ENCODE data around the gene KCTD14.

KCTD14 gene

GRCh38 chr11:78027759-78028158 is 4.7 kb upstream of the KCTD14 start:
- TF ChIP-seq TAF1 (IDR thresholded peaks at IDR 0.05; ENCODE audit: borderline replicate concordance, insufficient read depth, low read length) (no peak), SIN3A (IDR thresholded peaks at IDR 0.05; ENCODE audit: borderline replicate concordance, insufficient read depth, low read length) (no peak), FOXP2 (optimal IDR thresholded peaks at IDR 0.05; ENCODE audit: borderline replicate concordance, extremely low read depth, extremely low read length, insufficient read depth) (no peak), POLR2AphosphoS5 (IDR thresholded peaks at IDR 0.05; ENCODE audit: low read depth, low read length) (no peak)
- TF ChIP-seq, protein P1, sequence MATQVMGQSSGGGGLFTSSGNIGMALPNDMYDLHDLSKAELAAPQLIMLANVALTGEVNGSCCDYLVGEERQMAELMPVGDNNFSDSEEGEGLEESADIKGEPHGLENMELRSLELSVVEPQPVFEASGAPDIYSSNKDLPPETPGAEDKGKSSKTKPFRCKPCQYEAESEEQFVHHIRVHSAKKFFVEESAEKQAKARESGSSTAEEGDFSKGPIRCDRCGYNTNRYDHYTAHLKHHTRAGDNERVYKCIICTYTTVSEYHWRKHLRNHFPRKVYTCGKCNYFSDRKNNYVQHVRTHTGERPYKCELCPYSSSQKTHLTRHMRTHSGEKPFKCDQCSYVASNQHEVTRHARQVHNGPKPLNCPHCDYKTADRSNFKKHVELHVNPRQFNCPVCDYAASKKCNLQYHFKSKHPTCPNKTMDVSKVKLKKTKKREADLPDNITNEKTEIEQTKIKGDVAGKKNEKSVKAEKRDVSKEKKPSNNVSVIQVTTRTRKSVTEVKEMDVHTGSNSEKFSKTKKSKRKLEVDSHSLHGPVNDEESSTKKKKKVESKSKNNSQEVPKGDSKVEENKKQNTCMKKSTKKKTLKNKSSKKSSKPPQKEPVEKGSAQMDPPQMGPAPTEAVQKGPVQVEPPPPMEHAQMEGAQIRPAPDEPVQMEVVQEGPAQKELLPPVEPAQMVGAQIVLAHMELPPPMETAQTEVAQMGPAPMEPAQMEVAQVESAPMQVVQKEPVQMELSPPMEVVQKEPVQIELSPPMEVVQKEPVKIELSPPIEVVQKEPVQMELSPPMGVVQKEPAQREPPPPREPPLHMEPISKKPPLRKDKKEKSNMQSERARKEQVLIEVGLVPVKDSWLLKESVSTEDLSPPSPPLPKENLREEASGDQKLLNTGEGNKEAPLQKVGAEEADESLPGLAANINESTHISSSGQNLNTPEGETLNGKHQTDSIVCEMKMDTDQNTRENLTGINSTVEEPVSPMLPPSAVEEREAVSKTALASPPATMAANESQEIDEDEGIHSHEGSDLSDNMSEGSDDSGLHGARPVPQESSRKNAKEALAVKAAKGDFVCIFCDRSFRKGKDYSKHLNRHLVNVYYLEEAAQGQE (IDR thresholded peaks at IDR 0.05; ENCODE audit: insufficient read depth in 1 of 2, low read depth in 2 of 2, low read length in 2 of 2): no peak

GRCh38 chr11:78025378-78025777 is 2.3 kb upstream of the KCTD14 start:
- no peak for TF ChIP-seq SIN3A (IDR thresholded peaks at IDR 0.05; ENCODE audit: borderline replicate concordance, insufficient read depth, low read length)
- no peak for TF ChIP-seq POLR2AphosphoS5 (IDR thresholded peaks at IDR 0.05; ENCODE audit: low read depth, low read length)
- TF ChIP-seq, protein P1 (IDR thresholded peaks at IDR 0.05; ENCODE audit: insufficient read depth in 1 of 2, low read depth in 2 of 2, low read length in 2 of 2): no peak
- no peak for TF ChIP-seq TAF1 (IDR thresholded peaks at IDR 0.05; ENCODE audit: borderline replicate concordance, insufficient read depth, low read length)
- TF ChIP-seq FOXP2 (optimal IDR thresholded peaks at IDR 0.05; ENCODE audit: borderline replicate concordance, extremely low read depth, extremely low read length, insufficient read depth): no peak

- TF ChIP-seq, protein P1 (IDR thresholded peaks at IDR 0.05; ENCODE audit: insufficient read depth in 1 of 2, low read depth in 2 of 2, low read length in 2 of 2): no peak
- TF ChIP-seq SIN3A (IDR thresholded peaks at IDR 0.05; ENCODE audit: borderline replicate concordance, insufficient read depth, low read length) (no peak), POLR2AphosphoS5 (IDR thresholded peaks at IDR 0.05; ENCODE audit: low read depth, low read length) (no peak), TAF1 (IDR thresholded peaks at IDR 0.05; ENCODE audit: borderline replicate concordance, insufficient read depth, low read length) (no peak), FOXP2 (optimal IDR thresholded peaks at IDR 0.05; ENCODE audit: borderline replicate concordance, extremely low read depth, extremely low read length, insufficient read depth) (no peak)
Observed at GRCh38 chr11:78023426-78023825, 350 bp upstream of the KCTD14 start.

DNA sequence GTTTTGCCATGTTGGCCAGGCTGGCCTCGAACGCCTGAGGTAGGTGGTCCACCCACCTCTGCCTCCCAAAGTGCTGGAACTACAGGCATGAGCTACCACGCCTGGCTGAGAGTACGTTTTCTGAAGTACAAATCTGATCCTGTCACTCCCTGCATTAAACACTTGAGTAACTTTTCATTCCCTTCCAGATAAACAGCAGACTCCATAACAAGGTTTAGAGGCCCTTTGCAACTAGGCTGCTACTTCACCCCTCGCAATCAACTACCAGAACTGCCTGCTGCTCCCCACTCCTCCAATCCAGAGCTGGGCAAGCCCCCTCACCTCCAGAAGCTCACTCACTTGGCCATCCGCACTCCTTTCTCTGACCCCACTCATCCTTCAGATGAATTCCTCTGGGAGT is 1.5 kb downstream of the KCTD14 start:
- no peak for TF ChIP-seq SIN3A (IDR thresholded peaks at IDR 0.05; ENCODE audit: borderline replicate concordance, insufficient read depth, low read length)
- TF ChIP-seq, protein P1 (IDR thresholded peaks at IDR 0.05; ENCODE audit: insufficient read depth in 1 of 2, low read depth in 2 of 2, low read length in 2 of 2): no peak
- no peak for TF ChIP-seq FOXP2 (optimal IDR thresholded peaks at IDR 0.05; ENCODE audit: borderline replicate concordance, extremely low read depth, extremely low read length, insufficient read depth)
- no peak for TF ChIP-seq POLR2AphosphoS5 (IDR thresholded peaks at IDR 0.05; ENCODE audit: low read depth, low read length)
- no peak for TF ChIP-seq TAF1 (IDR thresholded peaks at IDR 0.05; ENCODE audit: borderline replicate concordance, insufficient read depth, low read length)

DNA sequence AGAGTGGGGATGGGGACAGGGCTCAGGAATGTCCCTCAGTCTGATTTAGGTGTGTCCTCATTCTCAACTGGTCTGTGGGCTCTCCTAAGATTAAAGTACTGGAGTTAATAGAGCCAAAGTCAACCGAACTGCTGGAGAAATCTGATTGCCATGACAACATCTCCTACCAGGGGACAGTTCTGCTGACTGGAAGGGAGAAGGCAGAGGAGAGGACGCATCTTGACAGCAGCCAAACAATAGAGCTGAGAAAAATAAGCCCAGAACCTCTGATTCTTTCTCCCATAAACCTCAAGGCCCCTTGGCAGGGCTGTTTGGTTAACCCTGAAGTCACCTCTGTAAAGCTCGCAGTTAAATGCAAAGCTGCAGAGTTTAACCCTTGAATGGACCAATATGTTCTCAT is 2.8 kb downstream of the KCTD14 start:
- no peak for TF ChIP-seq SIN3A (IDR thresholded peaks at IDR 0.05; ENCODE audit: borderline replicate concordance, insufficient read depth, low read length)
- TF ChIP-seq FOXP2 (optimal IDR thresholded peaks at IDR 0.05; ENCODE audit: borderline replicate concordance, extremely low read depth, extremely low read length, insufficient read depth): no peak
- TF ChIP-seq, protein P1 (IDR thresholded peaks at IDR 0.05; ENCODE audit: insufficient read depth in 1 of 2, low read depth in 2 of 2, low read length in 2 of 2): no peak
- TF ChIP-seq TAF1 (IDR thresholded peaks at IDR 0.05; ENCODE audit: borderline replicate concordance, insufficient read depth, low read length): no peak
- TF ChIP-seq POLR2AphosphoS5 (IDR thresholded peaks at IDR 0.05; ENCODE audit: low read depth, low read length): no peak
